Pons (tissue), 1 donor: Measurements from ENCODE around the gene AFF2.

Experiments
- DNase-seq: peaks from one replicate; pipeline ENCODE4 v3.0.0-alpha.2; 2016; ENCODE audit warnings: low spot score

Gene AFF2

GRCh38 chrX:148732743-148733142 lies 232.3 kb downstream of the AFF2 start:
- DNase-seq: no peak

GRCh38 chrX:148741441-148741840 lies 241.0 kb downstream of the AFF2 start:
- no peak for DNase-seq

GRCh38 chrX:148755111-148755510 lies 254.7 kb downstream of the AFF2 start:
- no peak for DNase-seq

DNA sequence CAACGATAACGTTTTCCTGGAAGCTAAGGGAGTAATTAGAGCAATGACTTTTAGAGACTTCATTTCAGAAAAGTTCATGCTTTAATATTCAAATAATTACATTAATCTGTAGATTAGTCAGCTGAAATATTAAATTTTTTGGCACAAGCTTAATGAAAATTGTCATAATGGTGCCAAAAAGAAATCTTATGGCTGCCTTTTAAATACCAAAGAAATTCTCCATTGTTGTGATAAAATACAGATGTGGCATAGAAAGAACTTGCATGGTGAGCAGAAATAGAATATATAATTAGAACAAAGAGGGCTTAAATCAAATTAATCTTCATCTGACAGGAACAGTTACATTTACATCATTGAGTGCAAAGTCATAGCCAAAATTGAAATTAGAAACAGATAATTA lies 263.5 kb downstream of the AFF2 start:
- no peak for DNase-seq

DNA sequence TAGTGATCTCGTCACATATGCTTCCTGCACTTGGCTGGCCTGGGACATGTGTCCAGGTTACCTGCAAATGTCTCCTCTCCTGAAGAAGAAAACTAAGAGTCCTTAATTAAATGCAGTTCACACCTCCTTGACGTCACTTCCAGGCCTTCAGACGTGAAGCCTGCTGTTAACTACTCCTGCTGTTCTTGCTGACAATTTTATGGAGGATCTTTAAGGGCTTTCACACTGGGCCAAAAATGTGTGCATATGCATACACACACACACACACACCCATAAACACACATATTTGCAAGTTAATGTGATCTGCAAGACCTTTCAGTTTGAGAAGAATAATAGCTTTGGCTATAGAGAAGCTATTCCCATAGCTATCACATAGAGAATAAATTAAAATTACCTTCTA lies 267.9 kb downstream of the AFF2 start:
- DNase-seq: no peak

GRCh38 chrX:148771440-148771839 lies 271.0 kb downstream of the AFF2 start:
- no peak for DNase-seq

DNA sequence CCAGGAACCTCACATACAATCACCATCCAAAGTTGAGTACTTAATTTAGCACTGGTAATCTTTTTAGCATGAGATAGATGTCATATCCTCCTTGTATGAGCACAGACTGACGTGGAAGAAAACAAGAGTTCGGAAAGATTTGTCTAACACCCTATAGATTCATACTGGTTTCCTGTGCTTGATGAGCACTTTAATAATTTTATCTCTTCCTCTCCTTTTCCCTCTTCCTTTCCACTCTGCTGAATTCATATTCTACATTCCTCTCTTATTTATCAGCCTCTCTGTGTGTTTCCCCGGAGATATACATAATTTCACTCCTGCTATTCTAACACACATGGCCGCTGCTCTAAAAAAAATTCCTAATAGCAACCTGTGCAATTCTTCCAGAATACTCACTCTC lies 273.9 kb downstream of the AFF2 start:
- no peak for DNase-seq

GRCh38 chrX:148784137-148784536 lies 283.7 kb downstream of the AFF2 start:
- DNase-seq: no peak

GRCh38 chrX:148784856-148785255 lies 284.4 kb downstream of the AFF2 start:
- peak; percentile 11 for DNase-seq

DNA sequence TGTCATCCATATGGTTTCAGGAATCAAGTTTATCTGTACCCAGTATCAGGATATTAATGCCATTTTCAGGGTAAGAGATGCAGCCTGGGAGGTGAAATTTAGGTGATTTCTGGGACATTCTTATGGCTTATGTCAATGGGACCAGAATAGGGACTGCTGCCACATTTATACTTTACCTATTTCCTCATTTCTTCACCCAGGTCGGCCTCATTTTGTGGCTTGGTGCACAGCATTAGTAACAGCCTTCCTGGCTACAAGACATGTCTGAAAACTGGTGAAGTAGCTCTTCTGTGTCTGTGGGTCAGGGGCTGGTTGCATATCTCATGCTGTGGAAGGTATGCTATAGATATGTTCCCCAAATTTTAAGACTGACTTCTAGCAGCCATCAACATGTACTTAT lies 284.8 kb downstream of the AFF2 start:
- DNase-seq: no peak

DNA sequence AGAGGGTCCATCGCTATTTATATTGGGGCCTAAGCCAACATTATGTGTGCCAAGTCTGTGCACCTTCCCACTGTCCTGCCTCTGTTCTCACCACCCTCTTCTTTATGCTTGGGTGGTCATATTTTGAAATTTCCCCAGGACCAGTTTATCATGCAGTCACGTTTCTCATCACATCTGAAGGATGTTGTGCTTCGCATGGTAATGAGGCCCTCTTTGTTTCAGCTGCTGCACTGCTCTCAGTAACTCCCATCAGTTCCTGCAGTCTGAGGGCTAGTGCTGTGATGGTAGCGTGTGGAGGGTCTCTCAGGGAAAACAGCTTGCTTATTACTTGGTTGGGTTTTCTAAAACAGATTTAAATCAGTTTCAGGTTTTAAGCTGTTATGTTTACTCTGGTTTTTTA lies 288.0 kb downstream of the AFF2 start:
- DNase-seq: no peak

GRCh38 chrX:148794350-148794749 lies 293.9 kb downstream of the AFF2 start:
- no peak for DNase-seq

GRCh38 chrX:148804579-148805355 lies 304.4 kb downstream of the AFF2 start:
- no peak for DNase-seq

DNA sequence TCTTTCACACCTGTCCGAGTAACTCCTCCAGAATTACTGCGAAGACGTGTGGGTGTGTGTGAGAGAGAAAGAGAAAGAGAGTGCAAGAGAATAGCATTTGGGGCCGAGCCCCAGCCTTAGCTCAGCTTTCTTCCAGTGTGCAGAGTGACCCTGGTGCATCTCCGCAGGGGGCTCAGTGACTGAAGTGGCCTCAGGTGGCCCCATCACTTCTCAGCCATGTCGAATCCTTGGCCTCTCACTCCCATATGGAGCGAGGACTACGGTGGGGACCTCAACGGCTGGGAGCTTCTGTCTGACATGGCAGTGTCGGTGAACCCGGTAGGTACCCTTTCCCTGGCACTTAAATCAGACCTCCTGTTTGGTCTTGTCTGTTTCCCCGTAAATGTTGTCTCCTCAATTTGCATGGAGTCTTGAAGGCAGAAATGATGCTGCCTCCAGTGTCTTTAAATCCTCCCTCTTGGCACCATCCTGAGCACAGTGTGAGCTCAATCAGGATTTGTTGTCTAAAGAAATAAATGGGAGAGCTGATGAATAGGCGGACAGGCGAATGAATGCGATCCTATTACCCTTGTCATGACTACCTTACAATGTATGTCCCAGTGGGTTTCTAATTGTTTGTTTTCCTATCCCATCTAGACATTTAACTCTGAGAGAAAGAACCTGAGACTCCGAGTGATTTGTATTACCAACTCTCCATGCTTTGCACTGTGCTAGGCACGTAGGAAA lies 305.9 kb downstream of the AFF2 start:
- no peak for DNase-seq

GRCh38 chrX:148808833-148809232 lies 308.4 kb downstream of the AFF2 start:
- DNase-seq: no peak

DNA sequence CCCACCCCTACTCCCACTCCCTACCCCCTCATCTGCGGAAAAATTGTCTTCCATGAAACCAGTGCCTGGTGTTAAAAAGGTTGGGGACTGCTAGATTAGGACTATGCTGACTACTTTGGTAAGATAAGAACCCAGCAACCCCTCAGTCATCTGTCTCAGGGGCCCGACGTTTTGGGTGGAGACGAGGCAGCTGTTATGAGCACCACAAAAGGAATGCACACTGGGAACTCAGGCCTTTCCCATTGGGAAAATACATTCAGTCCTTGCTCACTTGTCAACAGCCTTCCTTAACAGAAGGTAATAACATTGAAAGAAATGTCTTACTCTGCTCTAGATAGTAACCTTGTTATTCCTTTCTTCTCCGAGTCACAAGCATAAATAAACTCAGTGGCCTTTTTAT lies 310.8 kb downstream of the AFF2 start:
- DNase-seq: no peak

- no peak for DNase-seq
These were observed 313.0 kb downstream of the AFF2 start for GRCh38 chrX:148813422-148813821.

GRCh38 chrX:148813967-148814366 lies 313.6 kb downstream of the AFF2 start:
- DNase-seq: no peak

DNA sequence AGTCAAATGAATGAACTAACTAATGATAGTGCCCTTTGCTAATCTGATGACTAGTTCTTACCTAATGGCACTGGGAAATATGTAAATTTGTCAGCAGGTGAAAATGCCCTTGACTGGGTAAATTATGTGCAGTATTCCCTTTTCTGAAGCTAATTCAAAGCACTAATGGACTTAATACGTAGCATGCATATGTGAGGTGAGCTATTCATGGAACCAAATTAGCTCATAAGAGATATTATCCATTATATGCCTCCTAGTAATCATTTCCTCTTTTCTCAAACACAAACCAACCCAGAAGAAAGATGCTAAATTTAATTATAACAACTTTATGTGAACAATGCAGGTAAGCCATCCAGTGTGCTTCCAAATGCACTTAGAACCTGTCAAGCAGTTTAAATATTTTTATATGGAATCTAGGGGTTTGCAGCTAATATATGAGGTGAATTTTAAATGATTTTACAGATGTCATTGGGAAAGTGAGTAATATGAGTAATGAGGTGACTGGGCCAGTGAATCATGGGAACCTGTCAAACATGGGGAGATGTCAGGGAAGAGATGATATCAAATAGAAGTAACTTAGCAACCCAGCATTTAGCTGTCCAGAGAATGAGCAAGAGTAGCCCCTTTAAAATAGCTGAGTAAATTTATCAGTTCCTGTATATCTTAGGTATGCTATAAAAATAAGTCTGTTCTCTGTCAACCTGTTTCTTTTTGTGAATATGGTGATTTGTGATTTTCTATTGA lies 315.0 kb downstream of the AFF2 start:
- DNase-seq: no peak

- DNase-seq: no peak
These were observed 323.6 kb downstream of the AFF2 start for GRCh38 chrX:148823986-148824385.

DNA sequence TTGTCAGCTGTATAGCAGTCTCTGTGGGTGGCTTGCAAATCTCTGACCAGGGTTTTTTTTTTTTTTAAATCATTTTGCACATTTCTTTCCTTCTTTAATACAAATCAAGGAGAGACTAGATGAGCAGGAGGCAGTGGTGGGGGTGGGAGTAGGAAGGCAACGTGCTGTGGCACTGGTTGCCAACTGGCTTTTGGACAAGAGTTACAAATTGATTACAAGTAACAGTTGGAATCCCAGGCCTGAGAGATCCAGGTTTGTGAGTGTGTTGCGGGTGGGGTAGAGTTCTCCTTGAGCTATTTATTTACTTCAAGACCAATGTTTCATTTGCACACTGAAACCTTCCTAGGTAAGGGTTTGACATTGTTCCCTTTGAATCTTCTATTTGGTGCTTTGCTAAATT lies 325.3 kb downstream of the AFF2 start:
- DNase-seq: no peak

GRCh38 chrX:148836741-148837140 lies 336.3 kb downstream of the AFF2 start:
- no peak for DNase-seq

GRCh38 chrX:148850631-148851030 lies 350.2 kb downstream of the AFF2 start:
- DNase-seq: no peak
